DOHH2 (cell line): ENCODE results near the gene FILIP1.

Experiments used
- H3F3A ChIP-seq: fragments of 200-600 bp; sonication (generic), shearing (Covaris generic); 2 replicates; pipeline ENCODE4 v1.6.0; 2016; ENCODE audit warnings: antibody characterized with exemption, mild to moderate bottlenecking; ENCODE audit not compliant: control insufficient read depth, insufficient read depth
- H3K27ac ChIP-seq: fragments of 200-600 bp; sonication (generic); 2 replicates; pipeline ENCODE4 v1.5.1; 2014; ENCODE audit warnings: low read depth, mild to moderate bottlenecking, low read length, moderate library complexity
- H3K27me3 ChIP-seq: fragments of 200-600 bp; sonication (generic); 2 replicates; pipeline ENCODE4 v1.6.1; 2014; ENCODE audit warnings: mild to moderate bottlenecking, low read length, mixed read lengths; ENCODE audit not compliant: control insufficient read depth
- H3K36me3 ChIP-seq: fragments of 200-600 bp; sonication (generic); 2 replicates; pipeline ENCODE4 v1.6.1; 2014; ENCODE audit warnings: mild to moderate bottlenecking, low read length, moderate library complexity, mixed read lengths; ENCODE audit not compliant: control insufficient read depth
- H3K4me1 ChIP-seq: fragments of 200-600 bp; sonication (generic); 2 replicates; pipeline ENCODE4 v1.6.1; 2014; ENCODE audit warnings: mild to moderate bottlenecking, low read length, mixed read lengths; ENCODE audit not compliant: control insufficient read depth
- H3K4me2 ChIP-seq: fragments of 200-600 bp; sonication (generic); 2 replicates; pipeline ENCODE4 v1.6.0; 2014; ENCODE audit warnings: mild to moderate bottlenecking, low read length, moderate library complexity
- H3K4me3 ChIP-seq: fragments of 200-600 bp; sonication (generic); 2 replicates; pipeline ENCODE4 v1.5.1; 2014; ENCODE audit warnings: mild to moderate bottlenecking, low read length, mixed read lengths
- H3K79me2 ChIP-seq: fragments of 200-600 bp; sonication (generic); 2 replicates; pipeline ENCODE4 v1.6.1; 2014; ENCODE audit warnings: mild to moderate bottlenecking, low read length, mixed read lengths; ENCODE audit not compliant: control insufficient read depth
- H3K9me2 ChIP-seq: fragments of 200-600 bp; sonication (generic); replicated peaks from 2 replicates; pipeline ENCODE4 v1.6.1; 2014; ENCODE audit warnings: mild to moderate bottlenecking, low read length, mixed read lengths; ENCODE audit not compliant: control insufficient read depth
- H3K9me3 ChIP-seq: fragments of 200-600 bp; sonication (generic); 2 replicates; pipeline ENCODE4 v1.6.1; 2014; ENCODE audit warnings: antibody characterized with exemption, low read length, mixed read lengths; ENCODE audit not compliant: control insufficient read depth, insufficient read depth
- H4K20me1 ChIP-seq: fragments of 200-600 bp; sonication (generic); 2 replicates; pipeline ENCODE4 v1.6.0; 2014; ENCODE audit warnings: low read depth, mild to moderate bottlenecking, antibody characterized with exemption, low read length, moderate library complexity; ENCODE audit not compliant: control insufficient read depth, insufficient read depth
- EZH2phosphoT487 ChIP-seq: fragments of 200-600 bp; sonication (generic); IDR thresholded peaks from 2 replicates; pipeline ENCODE4 v1.6.1; 2017; ENCODE audit warnings: borderline replicate concordance, mild to moderate bottlenecking, antibody characterized with exemption, low read length, moderate library complexity, mixed read lengths
- TF ChIP-seq, protein P1 (sequence below): fragments of 200-600 bp; sonication (generic); IDR thresholded peaks from one replicate; pipeline ENCODE4 v1.5.1; 2014; ENCODE audit warnings: antibody characterized with exemption, mild to moderate bottlenecking, low read depth, low read length; ENCODE audit not compliant: poor library complexity, severe bottlenecking

FILIP1 gene

GRCh38 chr6:75424618-75425548 is 68.7 kb downstream of the FILIP1 start:
- Histone ChIP-seq H4K20me1 (no peaks in the 10 kb centered on the region), H3F3A (no peaks in the 10 kb centered on the region), H3K36me3 (no peaks in the 10 kb centered on the region), H3K9me3 (no peaks in the 10 kb centered on the region), H3K27ac (no peak overlapping the region), H3K9me2 (no peaks in the 10 kb centered on the region), H3K4me2 (no peak overlapping the region), H3K79me2 (no peaks in the 10 kb centered on the region), H3K27me3 (no peaks in the 10 kb centered on the region; the same call in 1 of the 2 replicates), H3K4me3 (no peak overlapping the region), H3K4me1 (no peaks in the 10 kb centered on the region)
- TF ChIP-seq, protein P1, sequence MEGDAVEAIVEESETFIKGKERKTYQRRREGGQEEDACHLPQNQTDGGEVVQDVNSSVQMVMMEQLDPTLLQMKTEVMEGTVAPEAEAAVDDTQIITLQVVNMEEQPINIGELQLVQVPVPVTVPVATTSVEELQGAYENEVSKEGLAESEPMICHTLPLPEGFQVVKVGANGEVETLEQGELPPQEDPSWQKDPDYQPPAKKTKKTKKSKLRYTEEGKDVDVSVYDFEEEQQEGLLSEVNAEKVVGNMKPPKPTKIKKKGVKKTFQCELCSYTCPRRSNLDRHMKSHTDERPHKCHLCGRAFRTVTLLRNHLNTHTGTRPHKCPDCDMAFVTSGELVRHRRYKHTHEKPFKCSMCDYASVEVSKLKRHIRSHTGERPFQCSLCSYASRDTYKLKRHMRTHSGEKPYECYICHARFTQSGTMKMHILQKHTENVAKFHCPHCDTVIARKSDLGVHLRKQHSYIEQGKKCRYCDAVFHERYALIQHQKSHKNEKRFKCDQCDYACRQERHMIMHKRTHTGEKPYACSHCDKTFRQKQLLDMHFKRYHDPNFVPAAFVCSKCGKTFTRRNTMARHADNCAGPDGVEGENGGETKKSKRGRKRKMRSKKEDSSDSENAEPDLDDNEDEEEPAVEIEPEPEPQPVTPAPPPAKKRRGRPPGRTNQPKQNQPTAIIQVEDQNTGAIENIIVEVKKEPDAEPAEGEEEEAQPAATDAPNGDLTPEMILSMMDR: no peak
- TF ChIP-seq EZH2phosphoT487: no peak

GRCh38 chr6:75423386-75423785 is 70.2 kb downstream of the FILIP1 start:
- no peak overlapping the region for H3K27ac ChIP-seq
- no peaks in the 10 kb centered on the region for H3K4me1 ChIP-seq
- H3K36me3 ChIP-seq: no peaks in the 10 kb centered on the region
- H3K27me3 ChIP-seq: no peaks in the 10 kb centered on the region; the same call in 1 of the 2 replicates
- H3K4me2 ChIP-seq: no peak overlapping the region
- no peaks in the 10 kb centered on the region for H3F3A ChIP-seq
- no peaks in the 10 kb centered on the region for H4K20me1 ChIP-seq
- no peaks in the 10 kb centered on the region for H3K9me3 ChIP-seq
- no peak for TF ChIP-seq EZH2phosphoT487
- TF ChIP-seq, protein P1: no peak
- no peaks in the 10 kb centered on the region for H3K79me2 ChIP-seq
- no peaks in the 10 kb centered on the region for H3K9me2 ChIP-seq
- no peak overlapping the region for H3K4me3 ChIP-seq

DNA sequence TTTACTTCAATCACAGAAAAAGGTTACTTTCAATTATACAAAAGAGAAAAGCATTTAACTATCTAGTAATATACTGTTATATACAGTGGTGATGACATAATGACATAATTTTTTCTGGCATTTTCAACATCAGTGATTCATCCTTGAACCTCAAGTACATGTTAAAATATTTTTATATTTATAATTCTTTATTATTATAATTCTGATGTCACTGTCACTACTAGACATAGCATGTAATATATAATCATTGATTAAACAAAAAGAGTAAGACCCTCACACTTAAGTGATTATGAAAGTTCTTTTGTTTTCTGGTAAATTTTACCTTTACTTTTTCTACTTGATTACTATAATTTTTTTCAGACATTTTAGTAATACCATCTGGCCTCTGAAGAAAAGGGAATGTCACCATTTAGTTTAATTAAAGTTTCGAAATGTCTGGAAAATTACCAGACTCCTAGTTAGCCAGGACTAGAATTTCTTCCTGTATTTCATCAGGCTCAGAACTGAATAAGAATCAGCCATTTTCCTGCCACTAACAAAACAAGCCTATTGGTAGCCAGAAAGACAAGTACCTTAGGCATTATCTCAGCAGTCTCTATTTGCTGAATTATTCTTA is 71.5 kb downstream of the FILIP1 start:
- Histone ChIP-seq H3K9me2 (no peaks in the 10 kb centered on the region), H3K27me3 (no peaks in the 10 kb centered on the region; the same call in 1 of the 2 replicates), H3K4me1 (no peaks in the 10 kb centered on the region), H3K4me3 (no peak overlapping the region), H3K79me2 (no peaks in the 10 kb centered on the region), H3K4me2 (no peak overlapping the region), H3K36me3 (no peaks in the 10 kb centered on the region), H3K9me3 (no peaks in the 10 kb centered on the region), H3K27ac (no peak overlapping the region), H3F3A (no peaks in the 10 kb centered on the region), H4K20me1 (no peaks in the 10 kb centered on the region)
- no peak for TF ChIP-seq EZH2phosphoT487
- TF ChIP-seq, protein P1: no peak
